ENCODE results near the gene PSD4.

The PSD4 gene

GRCh38 chr2:113240915-113241911, 67.4 kb downstream of the PSD4 start:
- DNase-seq: no peak

GRCh38 chr2:113242327-113242726, 68.6 kb downstream of the PSD4 start:
- DNase-seq: no peak

GRCh38 chr2:113245276-113245711, 71.5 kb downstream of the PSD4 start:
- no peak for DNase-seq

- no peak for DNase-seq
Observed at GRCh38 chr2:113246606-113247005, 72.8 kb downstream of the PSD4 start.

GRCh38 chr2:113248997-113249770, 75.4 kb downstream of the PSD4 start:
- peak; percentile 86 for DNase-seq

- peak; percentile 67 for DNase-seq
Observed at GRCh38 chr2:113251118-113251517, 77.3 kb downstream of the PSD4 start.

- no peak for DNase-seq
Observed at GRCh38 chr2:113252047-113252590, 78.3 kb downstream of the PSD4 start.

- DNase-seq: no peak
Observed at GRCh38 chr2:113253453-113253852, 79.7 kb downstream of the PSD4 start.

- peak; percentile 15 for DNase-seq
Observed at GRCh38 chr2:113255140-113256070, 81.6 kb downstream of the PSD4 start.

- no peak for DNase-seq
Observed at GRCh38 chr2:113257516-113258264, 83.9 kb downstream of the PSD4 start.

GRCh38 chr2:113258471-113259147, 84.8 kb downstream of the PSD4 start:
- DNase-seq: no peak
